Calu3 (cell line): ENCODE results near the gene PAPOLA. TPM values are rescaled to one million over a fixed set of nuclear protein-coding genes. Genes with fewer than 3 reads are reported as not detected.

Experiments used
- BruUV-seq: library from RNA; stranded (reverse); fragments of 400-500 nt; replicated peaks from 2 replicates; lab custom pipeline; 2021; lab: Mats Ljungman, UMichigan
- CTCF ChIA-PET: fragments of 300-600 bp; sonication (Branson Sonifier 250); formaldehyde crosslinking; loops from one replicate; lab custom pipeline; 2022; ENCODE audit warnings: antibody characterized with exemption; lab: Charles Lee
- DNase-seq: peaks from one replicate; pipeline ENCODE4 v3.0.0; 2022
- H3K27ac Mint-ChIP-seq: one replicate; pipeline ENCODE4 v1.8.0; 2022; ENCODE audit warnings: mixed read lengths; ENCODE audit not compliant: unreplicated experiment
- H3K27me3 Mint-ChIP-seq: one replicate; pipeline ENCODE4 v1.8.0; 2022; ENCODE audit warnings: mixed read lengths; ENCODE audit not compliant: unreplicated experiment
- H3K36me3 Mint-ChIP-seq: one replicate; pipeline ENCODE4 v1.8.0; 2022; ENCODE audit warnings: mild to moderate bottlenecking, moderate library complexity, mixed read lengths; ENCODE audit not compliant: insufficient read depth, unreplicated experiment
- H3K4me1 Mint-ChIP-seq: one replicate; pipeline ENCODE4 v1.8.0; 2022; ENCODE audit warnings: mild to moderate bottlenecking, low read depth, mixed read lengths; ENCODE audit not compliant: unreplicated experiment
- H3K4me3 Mint-ChIP-seq: one replicate; pipeline ENCODE4 v1.8.0; 2022; ENCODE audit warnings: mild to moderate bottlenecking, low read depth, moderate library complexity, mixed read lengths; ENCODE audit not compliant: unreplicated experiment
- H3K9me3 Mint-ChIP-seq: one replicate; pipeline ENCODE4 v1.8.0; 2022; ENCODE audit warnings: low read depth, mixed read lengths; ENCODE audit not compliant: unreplicated experiment
- CTCF ChIP-seq: fragments of 200-600 bp; IDR thresholded peaks from one replicate; pipeline ENCODE4 v1.8.0; 2022; ENCODE audit warnings: antibody characterized with exemption; ENCODE audit not compliant: unreplicated experiment
- intact Hi-C: fragments of 100-400 bp; cut with micrococcal nuclease; formaldehyde crosslinking; loops from one replicate; pipeline ENCODE4 v1.10.0; 2022; ENCODE audit not compliant: unreplicated experiment
- total RNA-seq: library from RNA; stranded (reverse); gene quantifications from 2 replicates; pipeline ENCODE4 v1.2.3, GENCODE V29; 2022

The PAPOLA gene
- total RNA-seq, 1 experiment from 2014 or later, result 205 TPM

DNA sequence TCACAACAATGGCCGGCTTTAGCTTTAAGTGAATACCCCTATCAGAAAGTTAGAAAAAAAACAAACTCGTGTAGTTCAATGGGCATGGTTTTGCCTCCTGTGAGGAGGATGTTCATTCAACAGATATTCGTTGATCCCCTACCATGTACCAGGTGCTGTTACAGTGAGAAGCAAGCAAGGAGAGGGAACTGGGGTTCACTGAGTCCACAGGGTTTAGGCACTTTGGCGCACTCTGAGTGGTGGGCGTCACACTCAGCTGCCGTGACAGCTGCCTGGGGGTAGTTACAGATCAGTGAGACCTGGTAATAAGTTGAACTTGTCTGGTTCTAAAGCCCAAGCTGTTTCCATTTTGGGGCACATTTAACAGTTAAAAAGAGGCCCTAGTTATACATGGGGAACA lies 74.2 kb downstream of the PAPOLA start:
- DNase-seq, result no peak
- no peak for TF ChIP-seq CTCF
- no peaks in the 10 kb centered on the region for H3K4me1 Mint-ChIP-seq
- BruUV-seq, result no TSS peak
- peak overlapping the region; percentile 33 for H3K27ac Mint-ChIP-seq
- CTCF ChIA-PET, result interaction anchor here (1.0 kb wide), 1 partner anchor 164 kb away, joined by 3 read pairs; no protein-coding TSS in a partner anchor
- H3K4me3 Mint-ChIP-seq, result no peak overlapping the region
- no peaks in the 10 kb centered on the region for H3K9me3 Mint-ChIP-seq
- no peaks in the 10 kb centered on the region for H3K27me3 Mint-ChIP-seq
- intact Hi-C loops, result no loop called here
- H3K36me3 Mint-ChIP-seq, result peaks cover 18% of the 10 kb centered on the region

DNA sequence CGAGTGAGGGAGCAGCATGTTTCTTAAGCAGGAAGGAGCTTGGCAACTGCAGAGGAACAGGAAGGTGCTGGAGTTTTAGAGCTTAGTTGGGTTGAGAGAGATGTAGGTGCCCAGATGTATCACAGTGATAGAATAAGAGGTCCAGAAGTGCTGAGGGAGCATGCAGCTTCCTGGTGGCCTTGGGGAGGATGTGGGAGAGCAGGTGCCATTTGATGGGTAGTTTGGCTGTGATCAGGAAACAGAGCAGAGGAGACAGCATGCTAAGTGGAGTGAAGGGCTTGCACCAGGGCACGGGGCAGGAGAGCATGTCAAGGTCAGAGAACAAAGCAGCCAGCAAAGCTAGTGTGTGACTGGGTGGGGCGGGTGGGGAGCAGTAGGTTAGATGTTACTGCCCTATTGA lies 74.8 kb downstream of the PAPOLA start:
- no peak for DNase-seq
- no peaks in the 10 kb centered on the region for H3K9me3 Mint-ChIP-seq
- CTCF ChIA-PET, result interaction anchor here (1.0 kb wide), 1 partner anchor 163 kb away, joined by 3 read pairs; no protein-coding TSS in a partner anchor
- H3K4me1 Mint-ChIP-seq, result no peaks in the 10 kb centered on the region
- H3K27ac Mint-ChIP-seq, result peak overlapping the region; percentile 4
- TF ChIP-seq CTCF, result no peak
- intact Hi-C loops, result no loop called here
- no peaks in the 10 kb centered on the region for H3K27me3 Mint-ChIP-seq
- no TSS peak for BruUV-seq
- no peak overlapping the region for H3K4me3 Mint-ChIP-seq
- H3K36me3 Mint-ChIP-seq, result peaks cover 13% of the 10 kb centered on the region

- no TSS peak for BruUV-seq
- Mint-ChIP-seq H3K4me1 (no peaks in the 10 kb centered on the region), H3K36me3 (peaks cover 8% of the 10 kb centered on the region), H3K9me3 (no peaks in the 10 kb centered on the region), H3K27ac (no peak overlapping the region), H3K27me3 (no peaks in the 10 kb centered on the region), H3K4me3 (no peak overlapping the region)
- DNase-seq, result no peak
- intact Hi-C loops, result no loop called here
- CTCF ChIA-PET, result no interaction called here
- no peak for TF ChIP-seq CTCF
Measured at GRCh38 chr14:96578619-96579018, 76.4 kb downstream of the PAPOLA start.

GRCh38 chr14:96579358-96579757 lies 77.2 kb downstream of the PAPOLA start:
- no peak overlapping the region for H3K27ac Mint-ChIP-seq
- TF ChIP-seq CTCF, result no peak
- H3K27me3 Mint-ChIP-seq, result no peaks in the 10 kb centered on the region
- no TSS peak for BruUV-seq
- no peaks in the 10 kb centered on the region for H3K9me3 Mint-ChIP-seq
- CTCF ChIA-PET, result no interaction called here
- no peak for DNase-seq
- H3K4me1 Mint-ChIP-seq, result no peaks in the 10 kb centered on the region
- H3K36me3 Mint-ChIP-seq, result peaks cover 8% of the 10 kb centered on the region
- H3K4me3 Mint-ChIP-seq, result no peak overlapping the region
- intact Hi-C loops, result no loop called here
